ENCODE results near the gene STAT2.

DNA sequence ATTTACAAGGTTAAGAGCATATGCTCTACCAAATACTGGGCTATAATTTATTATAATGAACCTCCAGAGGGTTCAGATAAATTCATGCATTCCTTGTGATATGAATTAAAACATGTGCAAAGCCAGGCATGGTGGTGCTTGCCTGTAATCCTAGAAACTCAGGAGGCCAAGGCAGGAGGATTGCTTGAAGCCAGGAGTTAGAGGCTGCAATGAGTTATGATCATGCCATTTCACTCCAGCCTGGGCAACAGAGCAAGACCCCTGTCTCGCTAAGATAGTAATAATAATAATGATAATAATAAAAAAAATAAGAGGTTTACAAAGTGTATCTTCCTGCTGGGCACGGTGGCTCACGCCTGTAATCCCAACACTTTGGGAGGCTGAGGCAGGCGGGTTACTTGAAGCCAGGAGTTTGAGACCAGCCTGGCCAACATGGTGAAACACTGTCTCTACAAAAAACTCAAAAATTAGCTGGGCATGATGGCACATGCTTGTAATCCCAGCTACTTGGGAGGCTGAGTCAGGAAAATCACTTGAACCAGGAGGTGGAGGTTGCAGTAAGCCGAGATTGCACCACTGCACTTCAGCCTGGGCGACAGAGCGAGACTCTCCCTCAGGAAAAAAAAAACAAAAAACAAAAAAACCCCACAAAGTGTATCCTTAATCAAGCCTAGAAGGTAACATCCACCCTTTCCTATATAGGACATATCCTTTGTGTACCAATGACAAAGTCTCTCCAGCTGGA is 52.5 kb downstream of the STAT2 start:
- TF ChIP-seq, protein P1, sequence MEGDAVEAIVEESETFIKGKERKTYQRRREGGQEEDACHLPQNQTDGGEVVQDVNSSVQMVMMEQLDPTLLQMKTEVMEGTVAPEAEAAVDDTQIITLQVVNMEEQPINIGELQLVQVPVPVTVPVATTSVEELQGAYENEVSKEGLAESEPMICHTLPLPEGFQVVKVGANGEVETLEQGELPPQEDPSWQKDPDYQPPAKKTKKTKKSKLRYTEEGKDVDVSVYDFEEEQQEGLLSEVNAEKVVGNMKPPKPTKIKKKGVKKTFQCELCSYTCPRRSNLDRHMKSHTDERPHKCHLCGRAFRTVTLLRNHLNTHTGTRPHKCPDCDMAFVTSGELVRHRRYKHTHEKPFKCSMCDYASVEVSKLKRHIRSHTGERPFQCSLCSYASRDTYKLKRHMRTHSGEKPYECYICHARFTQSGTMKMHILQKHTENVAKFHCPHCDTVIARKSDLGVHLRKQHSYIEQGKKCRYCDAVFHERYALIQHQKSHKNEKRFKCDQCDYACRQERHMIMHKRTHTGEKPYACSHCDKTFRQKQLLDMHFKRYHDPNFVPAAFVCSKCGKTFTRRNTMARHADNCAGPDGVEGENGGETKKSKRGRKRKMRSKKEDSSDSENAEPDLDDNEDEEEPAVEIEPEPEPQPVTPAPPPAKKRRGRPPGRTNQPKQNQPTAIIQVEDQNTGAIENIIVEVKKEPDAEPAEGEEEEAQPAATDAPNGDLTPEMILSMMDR (conservative IDR thresholded peaks at IDR 0.05; ENCODE audit: low read length): no peak
- TF ChIP-seq EZH2phosphoT487 (IDR thresholded peaks at IDR 0.05; ENCODE audit: borderline replicate concordance): no peak

All from Loucy (cell line).